H7 (cell line): ENCODE measurements around the gene ATP6V0A4. TPM values are rescaled to one million over a fixed set of nuclear protein-coding genes. Genes with fewer than 3 reads are reported as not detected.

ENCODE experiments used
- DNase-seq: peaks from one replicate; pipeline ENCODE4 v3.0.0; 2012
- H3K27me3 ChIP-seq: 2 replicates; pipeline ENCODE4 v1.6.0; 2011; ENCODE audit warnings: mild to moderate bottlenecking, low read length; ENCODE audit not compliant: control insufficient read depth, insufficient read depth
- H3K36me3 ChIP-seq: replicated peaks from 2 replicates; pipeline ENCODE4 v1.5.1; 2011; ENCODE audit warnings: low read length; ENCODE audit not compliant: control insufficient read depth, insufficient read depth
- H3K4me3 ChIP-seq: 2 replicates; pipeline ENCODE4 v1.5.1; 2011; ENCODE audit warnings: low read depth, mild to moderate bottlenecking, control low read depth, low read length, moderate library complexity; ENCODE audit not compliant: insufficient read depth
- total RNA-seq: library from RNA; depleted of rRNA; stranded (reverse); fragments of >200 nt; shearing (Covaris generic); gene quantifications from 2 replicates; pipeline ENCODE4 v1.2.3, GENCODE V29; 2014; rRNA removed

Gene ATP6V0A4
- total RNA-seq, 1 experiment from 2014 or later, result 0.42 TPM

GRCh38 chr7:138661069-138661635 is 136.8 kb downstream of the ATP6V0A4 start:
- no peaks in the 10 kb centered on the region for H3K27me3 ChIP-seq
- H3K36me3 ChIP-seq, result no peaks in the 10 kb centered on the region
- no peak for DNase-seq
- no peak overlapping the region for H3K4me3 ChIP-seq

DNA sequence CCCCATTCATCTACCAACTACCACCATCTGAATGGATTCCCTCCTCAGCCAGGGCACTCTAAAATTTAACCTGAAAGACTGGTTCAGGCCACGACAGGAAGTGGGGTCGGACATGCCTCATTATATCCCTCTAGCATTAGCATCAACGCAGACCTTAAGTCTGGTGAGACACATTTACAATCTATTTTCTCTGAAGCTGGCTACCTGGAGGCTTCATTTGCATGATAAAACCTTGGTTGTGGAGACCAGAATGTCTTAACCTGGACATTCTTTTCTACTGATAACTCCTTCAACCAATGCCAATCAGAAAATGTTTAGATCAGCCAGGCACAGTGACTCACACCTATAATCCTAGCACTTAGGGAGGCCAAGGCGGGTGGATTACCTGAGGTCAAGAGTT is 139.1 kb downstream of the ATP6V0A4 start:
- Histone ChIP-seq H3K27me3 (no peaks in the 10 kb centered on the region), H3K36me3 (no peaks in the 10 kb centered on the region)
- no peak for DNase-seq

GRCh38 chr7:138657854-138658386 is 140.1 kb downstream of the ATP6V0A4 start:
- Histone ChIP-seq H3K4me3 (no peak overlapping the region), H3K36me3 (no peaks in the 10 kb centered on the region)
- DNase-seq, result no peak

More for the DNA sequence above, 139.1 kb downstream of the ATP6V0A4 start:
- no peak overlapping the region for H3K4me3 ChIP-seq

DNA sequence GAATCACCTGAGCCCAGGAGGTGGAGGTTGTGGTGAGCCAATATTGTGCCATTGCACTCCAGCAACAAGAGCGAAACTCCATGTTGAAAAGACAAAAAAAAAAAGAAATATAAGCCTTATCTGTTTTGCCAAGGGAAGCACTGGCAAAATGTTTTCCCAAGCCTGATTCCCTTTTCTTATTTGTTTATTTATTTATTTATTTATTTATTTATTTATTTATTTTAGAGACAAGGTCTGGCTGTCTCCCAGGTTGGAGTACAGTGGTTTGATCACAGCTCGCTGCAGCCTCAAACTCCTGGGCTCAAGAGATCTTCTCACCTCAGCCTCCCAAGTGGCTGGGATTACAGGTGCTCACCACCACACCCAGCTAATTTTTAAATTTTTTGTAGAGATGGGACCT is 141.0 kb downstream of the ATP6V0A4 start:
- no peak overlapping the region for H3K4me3 ChIP-seq
- no peaks in the 10 kb centered on the region for H3K36me3 ChIP-seq
- DNase-seq, result no peak
- no peaks in the 10 kb centered on the region for H3K27me3 ChIP-seq

More at GRCh38 chr7:138657854-138658386, 140.1 kb downstream of the ATP6V0A4 start:
- no peaks in the 10 kb centered on the region for H3K27me3 ChIP-seq

Other genes with a start within 250 kb of the ATP6V0A4 start
- gene SVOPL, start 96.8 kb downstream of the ATP6V0A4 start, total RNA-seq, result 0.33 and 2.3 TPM in 2 replicates
- gene TMEM213, start 202 bp downstream of the ATP6V0A4 start, total RNA-seq, result not detected in 2 replicates
- gene KIAA1549, start 183.2 kb upstream of the ATP6V0A4 start, total RNA-seq, result 6.0 and 6.4 TPM in 2 replicates
- 1.1 and 1.7 TPM in 2 replicates for gene ZC3HAV1L, start 237.8 kb upstream of the ATP6V0A4 start, total RNA-seq